GM19239 (cell line): Measurements from ENCODE around the gene CYBA.

ENCODE experiments used
- DNase-seq: peaks from one replicate; pipeline ENCODE4 v3.0.0; 2011; ENCODE audit warnings: low spot score; ENCODE audit not compliant: insufficient read length
- FAIRE-seq: peaks from 2 replicates; lab custom pipeline; 2011; peaks lifted over from hg19 to GRCh38; lab: Jason Lieb, UNC

CYBA gene

DNA sequence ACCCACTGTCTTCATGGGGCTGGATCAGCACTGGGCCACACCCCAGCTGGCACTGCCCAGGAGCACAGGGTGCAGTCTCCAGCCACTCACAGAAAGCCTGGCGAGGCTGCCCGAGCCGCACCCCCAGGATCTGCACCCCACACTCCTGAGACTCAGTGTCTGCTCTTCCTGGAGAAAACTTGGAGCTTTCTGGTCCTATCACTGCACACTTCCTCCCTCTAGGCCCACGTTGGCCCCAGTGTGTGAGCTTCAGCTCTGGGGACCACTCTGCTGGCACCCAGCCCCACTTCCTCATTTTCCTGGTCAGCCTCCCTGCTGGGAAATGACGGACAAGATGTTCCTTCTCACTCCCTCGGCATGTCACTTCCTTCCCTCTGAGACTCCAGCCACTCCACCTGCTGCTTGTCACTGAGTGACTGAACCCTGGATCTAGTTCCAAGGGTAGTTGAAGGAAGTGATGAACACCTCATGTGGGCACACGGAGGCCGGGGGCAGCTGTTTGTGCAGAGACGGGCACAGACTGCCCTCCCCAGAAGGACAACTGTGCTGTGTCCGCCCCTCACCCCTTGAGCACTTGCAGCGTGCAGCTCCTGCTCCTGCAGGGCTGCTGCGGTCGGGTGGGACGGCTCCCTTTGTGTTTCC lies 51.6 kb downstream of the CYBA start:
- DNase-seq (no peak), FAIRE-seq (no peak)

DNA sequence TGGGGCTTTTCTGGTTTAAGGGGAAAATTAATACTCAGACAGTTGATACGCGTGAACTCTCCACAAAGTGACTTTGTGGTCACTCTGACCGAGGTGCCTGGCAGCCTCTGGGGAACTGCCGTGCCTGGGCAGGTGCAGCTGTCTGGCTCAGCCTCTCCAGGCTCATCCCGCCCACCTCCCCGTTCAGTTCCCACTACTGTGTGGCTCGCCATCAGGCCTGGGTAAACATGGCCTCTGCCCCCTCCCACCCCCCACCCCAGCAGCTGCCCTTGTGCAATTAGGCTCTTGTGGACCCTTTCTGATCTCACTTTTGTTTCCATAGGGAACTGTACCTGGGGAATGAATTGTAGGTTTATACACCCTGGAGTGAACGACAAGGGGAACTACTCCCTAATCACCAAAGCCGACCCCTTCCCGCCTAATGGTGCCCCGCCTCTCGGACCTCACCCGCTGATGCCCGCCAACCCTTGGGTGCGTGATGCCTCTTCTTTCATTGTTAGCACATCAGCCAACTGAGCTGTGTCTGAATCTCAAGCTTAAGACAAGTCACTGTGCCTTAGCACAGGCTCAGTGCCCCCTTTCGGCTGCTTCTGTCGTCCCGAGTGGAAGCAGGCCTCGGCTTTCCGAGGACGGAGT lies 52.9 kb downstream of the CYBA start:
- DNase-seq (no peak), FAIRE-seq (no peak)

DNA sequence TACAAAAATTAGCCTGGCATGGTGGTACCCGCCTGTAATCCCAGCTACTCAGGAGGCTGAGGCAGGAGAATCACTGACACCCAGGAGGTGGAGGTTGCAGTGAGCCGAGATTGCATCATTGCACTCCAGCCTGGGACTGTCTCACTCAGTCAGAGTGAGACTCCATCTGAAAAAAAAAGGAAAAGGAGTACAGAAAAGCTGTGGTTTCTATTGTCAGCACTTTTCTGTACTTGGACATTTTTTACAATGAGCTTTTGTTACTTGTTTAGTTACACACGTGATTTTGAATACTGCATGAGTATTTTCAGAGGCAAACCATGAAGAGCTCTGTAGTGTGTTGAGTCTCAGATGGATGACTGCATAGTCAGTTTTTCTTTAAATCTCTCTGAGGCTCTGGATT lies 54.4 kb downstream of the CYBA start:
- FAIRE-seq (no peak), DNase-seq (no peak)

DNA sequence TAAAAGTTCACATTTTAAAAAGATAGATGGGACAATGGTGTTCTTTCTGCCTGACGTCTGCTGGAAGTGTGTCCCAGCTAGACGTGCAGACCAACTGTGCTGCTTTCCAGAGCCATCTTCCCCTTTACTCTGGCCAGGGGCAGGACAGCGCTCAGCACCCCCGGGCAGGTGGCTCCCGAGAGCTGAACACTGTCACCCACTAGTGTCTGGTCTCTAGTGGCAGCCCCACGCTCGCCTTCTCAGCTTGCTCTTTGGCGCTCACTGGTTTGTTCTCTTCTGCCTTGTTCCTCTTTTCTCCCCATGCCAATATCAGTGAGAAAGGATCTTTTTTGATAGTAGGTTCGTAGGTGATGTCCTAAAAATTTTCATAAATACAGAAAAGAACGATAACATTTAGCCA lies 54.9 kb downstream of the CYBA start:
- no peak for FAIRE-seq
- DNase-seq, result no peak

DNA sequence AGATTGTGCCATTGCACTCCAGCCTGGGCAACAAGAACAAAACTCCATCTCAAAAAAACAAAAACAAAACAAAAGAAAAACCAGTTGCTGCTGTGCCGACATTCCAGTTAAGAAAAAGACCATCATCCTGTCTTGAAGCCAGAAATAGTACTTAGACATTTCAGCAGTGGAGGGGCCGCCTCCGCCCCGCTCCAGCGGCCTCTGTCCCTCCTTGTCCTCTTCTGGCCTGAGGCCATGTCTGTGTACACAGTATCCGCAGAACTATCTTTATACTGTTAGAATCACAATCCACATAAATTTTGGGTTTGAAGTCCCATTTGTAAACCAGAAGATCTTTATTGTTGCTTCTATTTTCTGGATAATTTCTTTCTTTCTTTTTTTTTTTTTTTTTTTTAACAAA lies 55.8 kb downstream of the CYBA start:
- FAIRE-seq (no peak), DNase-seq (no peak)

DNA sequence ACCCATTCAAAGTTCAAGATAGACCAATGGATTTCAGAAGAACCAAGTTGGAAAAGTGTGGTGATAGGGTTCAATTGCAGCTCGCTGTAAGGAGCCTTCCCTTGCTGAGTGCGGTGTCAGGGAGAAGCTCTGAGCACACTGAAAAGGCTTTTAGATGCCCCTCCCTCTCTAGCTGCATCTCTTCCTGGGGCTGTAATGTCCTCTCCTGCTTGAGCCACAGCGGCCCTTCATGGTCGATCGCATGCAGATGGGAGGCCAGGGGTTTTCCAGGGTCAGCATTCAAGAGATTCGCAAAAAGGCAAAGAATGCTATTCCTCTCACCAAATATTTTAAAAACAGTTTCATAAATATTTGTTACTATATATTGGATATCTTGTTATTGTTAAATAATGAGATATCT lies 56.9 kb downstream of the CYBA start:
- no peak for DNase-seq
- FAIRE-seq, result no peak

DNA sequence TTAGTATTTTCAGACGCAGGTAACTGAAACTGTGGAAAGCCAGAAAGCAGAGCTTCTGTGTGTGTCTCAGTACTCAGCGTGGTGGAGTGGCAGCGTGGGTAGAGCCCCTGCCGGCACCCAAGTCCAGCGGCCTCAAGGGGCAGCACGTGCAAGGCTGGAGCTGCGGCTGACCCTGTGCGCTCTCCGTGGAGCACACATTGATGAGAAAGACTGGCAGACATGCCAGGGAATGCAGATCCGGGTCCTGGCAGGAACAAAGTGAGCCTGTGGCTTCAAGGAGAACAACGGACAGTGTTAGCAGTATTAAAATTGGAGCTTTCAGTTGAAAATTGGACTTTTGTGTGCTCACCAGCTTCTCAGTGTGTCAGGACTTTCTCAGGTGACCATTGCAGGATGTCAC lies 57.4 kb downstream of the CYBA start:
- FAIRE-seq, result no peak
- no peak for DNase-seq
